IPS-18c (cell line): ENCODE data around the gene BIN1.

Experiments
- H3K4me3 ChIP-seq: 2 replicates; pipeline ENCODE4 v1.7.0; 2013; ENCODE audit warnings: low read depth, mild to moderate bottlenecking, low read length, moderate library complexity; ENCODE audit not compliant: insufficient read depth
- H3K9me3 ChIP-seq: one replicate; pipeline ENCODE4 v1.6.1; 2013; ENCODE audit warnings: mild to moderate bottlenecking, low read length, moderate library complexity; ENCODE audit not compliant: control insufficient read depth, insufficient read depth

The BIN1 gene

DNA sequence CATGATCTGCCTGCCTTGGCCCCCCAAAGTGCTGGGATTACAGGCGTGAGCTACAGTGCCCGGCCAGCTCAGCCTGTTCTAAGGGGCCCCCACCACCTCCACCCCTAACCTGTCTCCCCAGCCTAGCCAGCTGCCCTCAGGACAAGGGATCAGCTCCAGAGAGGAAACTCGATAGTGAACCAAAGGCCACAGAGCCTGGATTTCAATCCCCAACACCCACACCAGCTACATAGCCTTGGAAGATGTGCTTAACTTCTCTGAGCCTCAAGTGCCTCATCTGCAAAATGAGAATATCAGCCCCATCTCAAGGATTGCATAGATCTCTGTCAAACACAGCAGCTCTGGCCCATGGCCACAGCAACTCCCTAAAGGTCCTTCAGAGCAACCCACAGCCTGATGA lies 32.0 kb downstream of the BIN1 start:
- no peak overlapping the region for H3K4me3 ChIP-seq
- no peaks in the 10 kb centered on the region for H3K9me3 ChIP-seq

DNA sequence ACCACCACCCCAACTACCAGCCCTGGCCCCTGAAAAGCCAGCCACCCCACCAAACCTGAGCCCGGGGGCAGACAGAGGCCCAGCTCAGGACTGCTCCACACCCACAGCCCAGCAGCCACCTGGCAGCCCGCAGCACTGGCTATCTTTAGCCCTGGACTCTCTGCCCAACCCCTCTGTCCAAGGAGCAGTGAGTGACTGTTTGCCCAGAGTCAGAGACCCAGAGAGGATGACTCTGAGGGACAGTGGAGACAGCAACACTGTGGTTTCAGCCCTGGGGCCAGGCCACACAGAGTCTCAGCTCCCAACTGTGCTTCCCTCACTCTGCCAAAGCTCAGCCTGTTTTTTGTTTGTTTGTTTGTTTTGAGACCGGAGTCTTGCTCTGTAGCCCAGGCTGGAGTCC lies 32.6 kb downstream of the BIN1 start:
- no peak overlapping the region for H3K4me3 ChIP-seq
- H3K9me3 ChIP-seq, result no peaks in the 10 kb centered on the region

DNA sequence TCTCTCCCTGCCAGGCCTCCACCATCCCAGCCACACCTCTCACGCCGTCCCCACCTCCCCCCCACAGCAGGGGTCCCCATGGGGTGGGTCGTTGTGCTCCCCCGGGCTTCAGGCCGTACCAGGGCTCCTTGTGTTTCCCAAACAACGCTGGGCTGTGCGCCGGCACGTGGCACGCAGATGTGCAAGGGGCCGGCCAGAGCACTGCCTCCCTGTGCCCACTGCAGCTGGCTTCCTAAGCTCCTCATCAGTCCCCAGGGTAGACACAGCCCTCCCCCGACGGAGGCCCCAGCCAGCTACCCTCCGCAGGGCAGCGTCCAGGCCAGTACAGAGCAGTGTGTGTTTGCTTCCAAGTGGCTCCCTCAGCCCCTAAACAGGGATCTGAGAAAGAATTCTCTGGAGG lies 34.0 kb downstream of the BIN1 start:
- Histone ChIP-seq H3K9me3 (no peaks in the 10 kb centered on the region), H3K4me3 (no peak overlapping the region)

DNA sequence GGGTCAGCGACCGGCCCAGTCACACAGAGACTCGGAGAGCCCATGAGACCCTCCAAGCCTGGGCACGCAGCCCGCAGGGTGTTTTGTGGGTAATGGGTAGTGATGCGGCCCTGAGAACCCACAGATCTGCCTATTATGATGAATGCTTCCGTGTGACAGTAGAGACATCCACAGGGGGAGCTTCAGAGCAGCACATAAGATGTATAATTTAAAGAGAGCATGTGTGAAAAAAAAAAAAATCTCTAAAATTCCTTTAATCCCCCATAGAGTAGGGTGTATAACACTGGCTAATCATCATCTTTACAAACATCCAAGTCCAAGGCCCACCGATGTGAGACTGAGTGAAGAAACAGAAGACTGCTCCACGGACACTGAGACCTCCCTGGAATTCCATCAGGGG lies 34.6 kb downstream of the BIN1 start:
- Histone ChIP-seq H3K4me3 (no peak overlapping the region), H3K9me3 (no peaks in the 10 kb centered on the region)

DNA sequence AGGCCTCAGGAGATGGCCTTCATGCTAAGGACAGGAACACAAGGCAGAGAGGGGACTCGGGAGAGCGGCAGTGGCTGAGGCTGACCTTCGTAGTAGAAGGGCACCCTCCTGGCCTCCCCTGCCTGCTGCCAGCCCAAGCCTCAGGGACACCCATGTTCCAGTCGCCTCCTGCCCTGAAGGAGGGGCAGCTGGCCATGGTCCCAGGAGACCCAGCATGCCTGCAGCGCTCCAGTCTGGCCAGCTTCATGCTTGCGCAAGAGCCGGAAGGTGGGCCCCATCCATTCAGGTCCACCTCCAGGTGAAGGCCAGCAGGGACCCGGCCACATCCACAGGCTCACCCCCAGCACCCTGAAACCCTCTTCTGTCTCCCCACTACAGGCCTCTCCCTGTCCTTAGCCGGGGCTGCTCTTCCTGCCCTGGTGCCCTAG lies 35.0 kb downstream of the BIN1 start:
- Histone ChIP-seq H3K4me3 (no peak overlapping the region), H3K9me3 (no peaks in the 10 kb centered on the region)

DNA sequence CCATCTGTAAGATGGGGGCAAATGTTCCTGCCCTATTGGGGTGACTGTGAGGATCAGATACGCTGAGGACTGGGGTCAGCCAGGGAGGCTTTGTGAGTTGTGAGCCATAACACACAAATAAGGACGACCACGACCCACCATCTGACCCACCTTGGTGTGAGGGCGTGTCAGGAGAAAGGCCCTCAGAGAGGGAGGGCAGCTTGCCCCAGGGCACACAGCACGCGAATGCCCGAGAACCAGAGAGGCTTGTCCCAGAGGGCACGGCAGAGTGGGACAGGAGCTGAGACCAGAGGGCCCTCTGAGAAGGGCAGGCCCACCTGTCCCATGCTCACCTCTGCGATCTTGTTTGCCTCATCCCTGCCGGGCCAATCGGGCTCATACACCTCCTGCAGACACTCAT lies 36.7 kb downstream of the BIN1 start:
- Histone ChIP-seq H3K9me3 (no peaks in the 10 kb centered on the region), H3K4me3 (no peak overlapping the region)

DNA sequence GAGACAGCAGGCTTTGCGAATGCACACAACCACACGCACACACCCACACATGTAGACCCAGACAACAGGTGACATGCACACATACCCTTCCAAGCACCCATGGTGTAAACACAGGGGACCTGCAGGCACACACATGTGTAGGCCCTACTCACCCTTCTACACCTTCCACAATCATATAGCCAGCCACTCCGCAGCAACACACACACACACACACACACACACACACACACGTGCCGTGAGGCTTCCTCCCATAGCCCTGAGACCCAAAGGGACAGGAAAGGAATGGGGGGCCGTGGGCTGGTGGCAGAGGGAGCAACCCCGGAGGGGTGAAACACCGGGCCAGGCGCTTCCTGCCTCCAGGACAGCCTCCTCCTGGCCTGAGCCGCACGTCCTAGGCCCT lies 37.4 kb downstream of the BIN1 start:
- no peak overlapping the region for H3K4me3 ChIP-seq
- no peaks in the 10 kb centered on the region for H3K9me3 ChIP-seq

DNA sequence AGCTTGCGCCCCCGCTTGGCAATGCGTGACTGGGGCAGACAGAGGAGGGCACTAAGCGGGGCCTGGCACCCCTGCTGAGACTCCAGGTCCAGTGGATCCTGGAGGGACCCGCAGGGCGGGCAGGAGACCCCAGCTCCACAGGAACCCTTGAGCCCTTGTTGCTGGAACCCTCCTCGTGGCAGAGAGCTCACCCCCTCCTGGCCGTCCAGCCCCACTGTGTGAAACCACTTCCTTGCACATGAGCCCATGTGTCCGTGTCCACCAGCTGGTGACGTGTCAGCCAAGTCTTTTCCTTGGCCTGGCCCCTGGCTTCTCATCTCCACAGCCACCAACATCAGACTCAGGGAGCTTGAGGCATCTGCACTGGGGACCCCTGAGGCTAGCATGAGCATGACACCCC lies 38.0 kb downstream of the BIN1 start:
- no peak overlapping the region for H3K4me3 ChIP-seq
- no peaks in the 10 kb centered on the region for H3K9me3 ChIP-seq

DNA sequence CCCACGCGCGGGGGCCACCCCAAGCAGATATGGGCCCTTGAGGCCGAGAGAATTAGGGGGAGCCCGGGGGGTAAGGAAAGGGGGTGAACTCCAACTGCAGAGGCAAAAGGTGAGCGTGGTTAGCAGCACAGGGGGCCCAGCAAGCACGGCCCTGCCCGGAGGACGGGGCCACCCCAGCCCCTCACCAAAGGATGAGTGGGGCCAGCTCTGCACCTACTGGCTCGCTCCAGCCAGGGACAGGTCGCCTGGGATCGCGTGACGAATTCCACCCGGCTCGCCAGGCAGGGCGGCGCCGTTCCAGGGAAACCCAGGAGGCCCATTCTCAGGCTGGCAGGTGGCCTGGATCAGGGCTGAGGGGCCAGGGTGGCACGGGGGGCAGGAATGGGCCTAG lies 38.6 kb downstream of the BIN1 start:
- Histone ChIP-seq H3K9me3 (no peaks in the 10 kb centered on the region), H3K4me3 (no peak overlapping the region)

DNA sequence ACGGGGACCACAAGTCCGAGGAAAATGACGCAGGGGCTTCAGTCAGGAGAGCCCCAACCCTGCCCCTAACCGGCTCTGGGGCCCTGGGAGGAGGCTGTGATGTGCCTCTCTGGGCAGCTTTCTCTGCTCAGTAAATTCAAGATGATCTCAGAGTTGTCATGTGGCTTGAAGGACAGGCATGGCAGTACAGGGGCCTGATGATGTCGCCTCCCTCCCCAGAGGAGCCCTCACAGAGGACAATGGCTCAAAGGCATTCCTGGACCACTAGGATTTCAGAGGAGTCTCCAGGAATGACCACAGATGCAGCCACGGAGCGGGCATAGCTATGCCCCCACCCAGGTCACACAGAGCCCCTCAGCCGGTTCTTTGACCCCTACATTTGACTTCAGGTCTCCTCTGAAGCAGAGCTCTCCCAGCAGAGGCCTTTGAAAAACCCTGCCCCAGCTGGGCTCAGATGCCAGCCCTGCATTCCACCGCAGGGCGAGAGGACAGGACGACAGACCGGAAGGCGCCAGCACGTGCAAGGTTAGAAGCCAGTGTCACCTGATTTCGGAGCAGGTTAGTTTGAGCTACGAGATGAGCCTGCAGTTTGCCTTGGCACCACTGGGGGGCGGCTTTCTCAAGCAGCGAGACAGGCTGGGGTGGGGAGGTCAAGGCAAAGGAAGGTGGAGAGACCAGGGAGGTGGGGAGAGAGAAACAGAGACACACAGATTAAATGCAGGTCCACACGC lies 39.2 kb downstream of the BIN1 start:
- H3K9me3 ChIP-seq, result no peaks in the 10 kb centered on the region

DNA sequence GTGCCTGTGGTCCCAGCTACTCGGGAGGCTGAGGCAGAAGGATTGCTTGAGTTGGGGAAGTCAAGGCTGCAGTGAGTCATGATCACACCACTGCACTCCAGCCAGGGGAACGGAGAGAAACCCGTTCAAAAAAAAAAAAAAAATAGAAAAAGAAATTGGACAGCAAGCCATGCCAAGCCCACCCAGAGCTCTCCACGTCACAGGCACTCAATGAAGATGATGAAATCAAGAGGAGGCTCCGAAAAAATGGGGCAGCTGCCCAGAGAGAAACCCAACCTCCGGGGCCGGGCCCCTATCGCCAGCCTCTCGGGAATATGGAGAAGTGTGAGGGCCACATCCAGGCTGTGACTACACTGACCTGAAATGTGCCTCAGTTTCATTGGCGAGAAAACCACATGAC lies 40.0 kb downstream of the BIN1 start:
- Histone ChIP-seq H3K9me3 (no peaks in the 10 kb centered on the region), H3K4me3 (no peak overlapping the region)

More for the DNA sequence above, 39.2 kb downstream of the BIN1 start:
- no peak overlapping the region for H3K4me3 ChIP-seq

DNA sequence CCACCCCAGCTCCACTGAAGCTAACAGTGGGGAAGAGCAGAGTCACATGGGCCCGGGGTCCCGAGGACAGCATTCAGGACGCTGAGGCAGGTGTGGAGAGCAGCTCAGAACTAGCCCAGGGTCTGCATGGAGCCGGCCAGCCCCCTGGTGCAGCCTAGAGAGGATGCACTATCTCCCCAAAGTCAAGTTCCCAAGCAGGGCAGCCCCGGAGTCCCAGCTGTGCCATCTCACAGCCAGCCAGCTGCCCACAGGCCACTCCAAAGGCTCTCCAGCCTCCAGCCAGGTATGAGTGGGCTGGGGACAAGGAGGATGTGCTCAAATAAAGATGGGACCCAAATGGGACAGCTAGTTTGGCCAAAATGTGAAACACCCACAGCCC lies 41.0 kb downstream of the BIN1 start:
- H3K4me3 ChIP-seq, result no peak overlapping the region
- H3K9me3 ChIP-seq, result no peaks in the 10 kb centered on the region

DNA sequence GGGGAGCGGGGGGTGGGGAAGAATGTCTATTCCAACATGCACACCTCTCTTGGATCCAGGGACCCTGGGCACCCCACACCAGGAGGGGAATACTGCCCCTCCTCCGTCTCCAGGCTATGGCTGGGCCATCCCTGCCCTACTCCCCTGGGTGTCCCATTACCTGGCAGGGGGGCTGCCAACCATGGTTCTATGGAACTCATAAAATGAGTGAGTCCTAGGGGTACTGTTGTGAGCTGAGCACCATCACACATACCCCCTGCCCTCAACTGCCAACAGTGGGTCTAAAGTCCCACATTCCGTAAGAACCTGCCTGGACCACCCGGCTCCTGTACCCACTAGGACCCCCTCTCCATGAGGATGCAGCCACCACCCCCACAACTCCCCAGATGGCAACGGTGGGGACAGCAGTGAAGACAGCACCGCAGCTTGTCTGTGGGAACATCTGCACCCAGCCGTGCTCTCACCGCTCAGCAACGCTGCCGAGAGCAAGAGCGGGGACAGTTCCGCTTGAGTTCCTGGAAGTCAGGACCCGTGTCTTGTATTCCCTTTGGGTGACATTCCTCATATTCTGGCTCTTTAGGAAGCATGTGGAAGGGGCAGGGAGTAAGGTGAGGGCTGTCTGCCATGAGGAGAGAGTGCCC lies 41.5 kb downstream of the BIN1 start:
- H3K9me3 ChIP-seq, result no peaks in the 10 kb centered on the region

DNA sequence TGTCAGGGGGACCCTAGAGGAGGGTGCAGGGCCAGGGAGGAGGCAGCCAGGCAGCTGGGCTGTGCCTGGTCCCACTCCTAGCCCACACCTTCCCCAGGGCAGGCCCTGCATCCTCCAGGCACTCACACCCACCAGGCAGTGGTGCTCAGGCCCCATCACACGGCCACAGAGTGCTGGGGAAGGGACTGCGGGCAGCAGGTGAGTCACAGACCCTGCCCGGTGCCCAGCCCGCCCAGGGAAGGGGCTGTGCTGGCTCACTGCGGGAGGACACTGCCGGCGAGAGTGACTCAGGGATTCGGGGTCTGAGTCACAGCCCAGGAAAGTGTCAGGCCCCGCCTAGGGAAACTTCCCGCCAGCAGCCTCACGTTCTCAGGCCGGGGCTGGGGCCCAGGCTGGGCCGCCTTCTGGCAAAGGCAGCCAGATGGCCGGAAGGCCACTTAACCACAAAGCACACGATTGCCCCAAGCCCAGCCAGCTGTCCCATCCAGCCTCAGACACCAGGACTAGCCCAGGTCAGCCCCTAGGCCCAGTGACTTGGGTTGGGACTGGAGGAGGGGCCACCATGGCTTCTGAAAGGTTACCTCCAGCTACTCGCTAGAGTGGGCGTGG lies 42.2 kb downstream of the BIN1 start:
- Histone ChIP-seq H3K4me3 (no peak overlapping the region), H3K9me3 (no peaks in the 10 kb centered on the region)

More for the DNA sequence above, 41.5 kb downstream of the BIN1 start:
- no peak overlapping the region for H3K4me3 ChIP-seq

DNA sequence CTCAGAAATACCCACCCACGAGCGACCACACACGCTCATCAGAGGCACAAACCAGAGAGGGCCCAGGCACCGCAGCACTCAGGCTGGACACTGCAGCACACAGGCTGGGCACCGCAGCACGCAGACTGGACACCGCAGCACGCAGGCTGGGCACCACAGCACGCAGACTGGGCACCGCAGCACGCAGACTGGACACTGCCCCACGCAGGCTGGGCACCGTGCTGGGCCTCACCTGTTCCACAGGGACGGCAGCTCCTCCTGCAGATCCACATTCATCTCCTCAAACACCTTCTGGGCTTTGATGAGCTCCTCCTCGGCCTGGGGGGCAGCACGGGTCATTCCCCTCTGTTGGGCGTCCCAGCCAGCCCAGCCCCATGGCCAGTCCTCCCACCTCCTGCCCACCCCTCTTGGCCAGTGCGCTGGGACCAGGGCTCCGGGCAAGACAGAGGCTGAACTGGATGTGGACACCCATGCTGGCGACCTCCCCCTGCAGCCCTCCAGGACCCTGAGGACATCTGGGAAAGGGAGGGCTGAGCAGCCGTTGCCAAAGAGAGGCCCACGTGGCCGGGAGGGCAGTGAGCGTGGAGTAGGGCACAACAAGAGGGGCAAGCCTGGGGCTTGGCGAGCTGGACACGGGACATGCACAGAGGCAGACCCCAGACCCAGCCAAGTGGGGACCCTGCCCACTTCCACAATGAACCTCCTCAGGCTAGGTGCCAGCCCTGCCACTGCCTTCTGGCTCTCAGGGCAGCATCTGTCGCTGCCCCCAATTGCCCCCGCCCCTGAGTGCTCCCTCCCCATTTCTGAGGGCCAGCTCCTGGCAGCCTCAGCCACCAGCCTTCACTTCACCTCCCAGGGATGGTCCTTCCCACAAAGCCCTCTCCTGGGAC lies 43.0 kb downstream of the BIN1 start:
- Histone ChIP-seq H3K9me3 (no peaks in the 10 kb centered on the region), H3K4me3 (no peak overlapping the region)

DNA sequence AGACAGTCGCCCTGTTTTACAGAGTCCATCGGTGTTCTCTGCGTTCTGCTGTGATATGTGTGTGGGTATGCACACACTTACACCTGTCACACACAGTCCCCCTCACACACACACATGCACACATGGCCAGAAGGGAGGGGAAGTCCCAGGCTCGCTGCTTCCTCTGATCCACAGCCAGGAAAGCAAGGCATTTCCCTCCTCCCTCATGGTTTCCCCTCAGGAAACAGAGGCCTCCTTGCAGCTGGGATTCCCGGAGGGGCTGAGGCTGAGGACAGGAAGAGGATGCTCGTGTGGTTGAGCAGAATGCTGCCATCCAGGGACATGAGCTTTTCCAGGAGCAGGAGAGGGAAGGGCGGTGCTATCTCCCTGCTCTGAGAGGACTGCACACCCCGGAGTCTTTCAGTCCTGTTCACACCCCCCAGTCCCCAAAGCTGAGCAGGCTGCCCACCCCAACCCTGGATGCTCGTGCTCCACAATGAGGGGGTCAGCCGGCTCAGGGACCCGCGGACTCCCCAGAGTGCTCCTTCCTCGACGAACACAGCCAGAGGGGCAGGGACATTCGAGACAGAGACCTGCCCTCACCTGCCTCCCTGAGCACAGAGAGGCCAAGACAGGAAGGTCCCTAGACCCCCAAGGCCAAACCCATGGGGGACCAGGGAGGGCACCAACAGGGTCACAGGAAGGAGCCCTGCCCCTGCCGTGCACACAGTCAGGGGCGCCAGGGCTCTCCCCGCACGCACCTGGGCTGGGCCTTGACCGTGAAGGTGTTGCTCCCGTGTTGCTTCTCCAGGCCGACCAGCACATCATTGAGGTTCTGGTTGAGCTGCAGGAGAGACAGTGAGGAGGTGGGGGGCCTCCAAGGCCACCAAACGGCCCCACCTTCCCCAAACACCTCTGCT lies 45.3 kb downstream of the BIN1 start:
- no peak overlapping the region for H3K4me3 ChIP-seq

More for the DNA sequence above, 45.3 kb downstream of the BIN1 start:
- H3K9me3 ChIP-seq, result no peaks in the 10 kb centered on the region
